ENCODE data around the gene PIGV. TPM values are rescaled to one million over a fixed set of nuclear protein-coding genes. Genes with fewer than 3 reads are reported as not detected.
"Not testable (repeated sequence)": the region's sequence is repeated elsewhere in the genome, so short reads cannot be mapped to it uniquely, and the experiment has no call there.

PIGV gene
- polyA plus RNA-seq, 1 donor from 2014 or later: 4.7 TPM

DNA sequence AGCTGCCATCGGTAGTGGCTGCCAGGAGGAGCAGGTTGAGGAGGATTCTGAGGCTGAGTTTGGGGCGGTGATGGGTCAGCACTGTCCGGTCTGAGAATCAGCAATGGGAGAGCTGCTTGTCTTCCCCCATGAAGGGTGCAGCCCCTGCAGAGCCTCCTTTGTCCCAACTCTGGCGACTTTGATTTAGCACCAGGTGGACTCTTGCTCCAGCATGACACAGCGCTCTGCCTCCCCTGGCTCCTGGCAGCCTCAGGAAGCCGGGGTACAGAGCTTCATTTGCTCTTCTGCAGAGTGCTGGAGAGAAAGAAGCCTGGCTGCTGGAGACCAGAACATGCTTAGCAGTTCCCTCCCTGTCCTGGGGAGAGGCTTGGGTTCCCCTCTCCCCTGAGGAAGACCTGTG is 52.0 kb downstream of the PIGV start:
- Histone ChIP-seq H3K79me2 (replicated peaks; ENCODE audit: insufficient read depth, low read length) (no peaks in the 10 kb centered on the region), H3K27me3 (ENCODE audit: insufficient read depth, low read depth, low read length) (no peaks in the 10 kb centered on the region), H3K9me2 (ENCODE audit: insufficient read depth, low read length) (no peaks in the 10 kb centered on the region), H3K27ac (ENCODE audit: low read length) (no peak overlapping the region), H3K4me3 (ENCODE audit: low read length) (no peak overlapping the region), H3F3A (ENCODE audit: insufficient read depth, low read length, poor library complexity, severe bottlenecking) (no peaks in the 10 kb centered on the region), H4K20me1 (ENCODE audit: insufficient read depth) (no peaks in the 10 kb centered on the region), H3K9ac (ENCODE audit: low read length) (no peak overlapping the region), H2AFZ (ENCODE audit: low read depth, low read length) (no peak overlapping the region), H3K36me3 (ENCODE audit: insufficient read depth, low read length) (no peaks in the 10 kb centered on the region), H3K9me3 (ENCODE audit: low read length) (no peaks in the 10 kb centered on the region), H3K4me2 (ENCODE audit: low read length) (no peak overlapping the region)
- TF ChIP-seq, protein P1, sequence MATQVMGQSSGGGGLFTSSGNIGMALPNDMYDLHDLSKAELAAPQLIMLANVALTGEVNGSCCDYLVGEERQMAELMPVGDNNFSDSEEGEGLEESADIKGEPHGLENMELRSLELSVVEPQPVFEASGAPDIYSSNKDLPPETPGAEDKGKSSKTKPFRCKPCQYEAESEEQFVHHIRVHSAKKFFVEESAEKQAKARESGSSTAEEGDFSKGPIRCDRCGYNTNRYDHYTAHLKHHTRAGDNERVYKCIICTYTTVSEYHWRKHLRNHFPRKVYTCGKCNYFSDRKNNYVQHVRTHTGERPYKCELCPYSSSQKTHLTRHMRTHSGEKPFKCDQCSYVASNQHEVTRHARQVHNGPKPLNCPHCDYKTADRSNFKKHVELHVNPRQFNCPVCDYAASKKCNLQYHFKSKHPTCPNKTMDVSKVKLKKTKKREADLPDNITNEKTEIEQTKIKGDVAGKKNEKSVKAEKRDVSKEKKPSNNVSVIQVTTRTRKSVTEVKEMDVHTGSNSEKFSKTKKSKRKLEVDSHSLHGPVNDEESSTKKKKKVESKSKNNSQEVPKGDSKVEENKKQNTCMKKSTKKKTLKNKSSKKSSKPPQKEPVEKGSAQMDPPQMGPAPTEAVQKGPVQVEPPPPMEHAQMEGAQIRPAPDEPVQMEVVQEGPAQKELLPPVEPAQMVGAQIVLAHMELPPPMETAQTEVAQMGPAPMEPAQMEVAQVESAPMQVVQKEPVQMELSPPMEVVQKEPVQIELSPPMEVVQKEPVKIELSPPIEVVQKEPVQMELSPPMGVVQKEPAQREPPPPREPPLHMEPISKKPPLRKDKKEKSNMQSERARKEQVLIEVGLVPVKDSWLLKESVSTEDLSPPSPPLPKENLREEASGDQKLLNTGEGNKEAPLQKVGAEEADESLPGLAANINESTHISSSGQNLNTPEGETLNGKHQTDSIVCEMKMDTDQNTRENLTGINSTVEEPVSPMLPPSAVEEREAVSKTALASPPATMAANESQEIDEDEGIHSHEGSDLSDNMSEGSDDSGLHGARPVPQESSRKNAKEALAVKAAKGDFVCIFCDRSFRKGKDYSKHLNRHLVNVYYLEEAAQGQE (IDR thresholded peaks at IDR 0.05; ENCODE audit: borderline replicate concordance): no peak
- no peak for TF ChIP-seq MXI1 (conservative IDR thresholded peaks at IDR 0.05; ENCODE audit: poor library complexity, severe bottlenecking)
- no peak for TF ChIP-seq RAD21 (conservative IDR thresholded peaks at IDR 0.05)
- no peak for TF ChIP-seq SMC3 (conservative IDR thresholded peaks at IDR 0.05; ENCODE audit: poor library complexity)
- no peak for TF ChIP-seq POLR2AphosphoS5 (IDR thresholded peaks at IDR 0.05)
- TF ChIP-seq, protein P2, sequence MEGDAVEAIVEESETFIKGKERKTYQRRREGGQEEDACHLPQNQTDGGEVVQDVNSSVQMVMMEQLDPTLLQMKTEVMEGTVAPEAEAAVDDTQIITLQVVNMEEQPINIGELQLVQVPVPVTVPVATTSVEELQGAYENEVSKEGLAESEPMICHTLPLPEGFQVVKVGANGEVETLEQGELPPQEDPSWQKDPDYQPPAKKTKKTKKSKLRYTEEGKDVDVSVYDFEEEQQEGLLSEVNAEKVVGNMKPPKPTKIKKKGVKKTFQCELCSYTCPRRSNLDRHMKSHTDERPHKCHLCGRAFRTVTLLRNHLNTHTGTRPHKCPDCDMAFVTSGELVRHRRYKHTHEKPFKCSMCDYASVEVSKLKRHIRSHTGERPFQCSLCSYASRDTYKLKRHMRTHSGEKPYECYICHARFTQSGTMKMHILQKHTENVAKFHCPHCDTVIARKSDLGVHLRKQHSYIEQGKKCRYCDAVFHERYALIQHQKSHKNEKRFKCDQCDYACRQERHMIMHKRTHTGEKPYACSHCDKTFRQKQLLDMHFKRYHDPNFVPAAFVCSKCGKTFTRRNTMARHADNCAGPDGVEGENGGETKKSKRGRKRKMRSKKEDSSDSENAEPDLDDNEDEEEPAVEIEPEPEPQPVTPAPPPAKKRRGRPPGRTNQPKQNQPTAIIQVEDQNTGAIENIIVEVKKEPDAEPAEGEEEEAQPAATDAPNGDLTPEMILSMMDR (IDR thresholded peaks at IDR 0.05; ENCODE audit: poor library complexity, severe bottlenecking): no peak
- TF ChIP-seq EP300 (conservative IDR thresholded peaks at IDR 0.05; ENCODE audit: poor library complexity, severe bottlenecking): no peak
- TF ChIP-seq EZH2 (IDR thresholded peaks at IDR 0.05; ENCODE audit: borderline replicate concordance, insufficient read depth, low read length, poor library complexity, severe bottlenecking): no peak
- TF ChIP-seq TAF1 (IDR thresholded peaks at IDR 0.05; ENCODE audit: low read depth): no peak

DNA sequence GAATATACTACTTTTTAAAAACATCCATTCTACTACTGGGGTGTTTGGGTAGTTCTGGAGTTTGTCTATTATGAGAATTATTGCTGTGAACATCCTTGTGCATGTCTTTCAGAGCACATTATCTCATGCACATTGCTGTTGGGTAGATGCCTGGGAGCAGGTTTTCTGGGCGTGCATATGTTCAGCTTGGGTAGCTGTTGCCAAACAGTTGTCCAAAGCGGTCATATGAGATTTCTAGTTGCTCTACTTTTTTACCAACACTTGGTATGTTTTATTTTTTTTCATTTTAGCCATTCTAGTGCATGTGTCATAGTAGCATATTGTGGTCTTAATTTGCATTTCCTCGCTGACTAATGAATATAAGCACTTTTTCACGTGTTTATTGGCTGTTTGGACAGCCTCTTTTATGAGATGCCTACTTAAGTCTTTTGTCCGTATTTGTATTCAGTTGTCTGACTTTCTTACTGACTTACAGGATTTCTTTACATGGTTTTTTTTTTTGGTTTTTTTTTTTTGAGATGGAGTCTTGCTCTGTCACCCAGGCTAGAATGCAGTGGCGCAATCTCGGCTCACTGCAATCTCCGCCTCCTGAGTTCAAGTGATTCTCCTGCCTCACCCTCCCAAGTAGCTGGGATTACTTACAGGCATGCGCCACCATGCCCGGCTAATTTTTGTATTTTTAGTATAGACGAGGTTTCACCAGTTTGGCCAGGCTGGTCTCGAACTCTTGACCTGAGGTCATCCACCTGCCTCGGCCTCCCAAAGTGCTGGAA is 56.9 kb downstream of the PIGV start:
- Histone ChIP-seq H3K36me3 (ENCODE audit: insufficient read depth, low read length) (no peaks in the 10 kb centered on the region), H3F3A (ENCODE audit: insufficient read depth, low read length, poor library complexity, severe bottlenecking) (no peaks in the 10 kb centered on the region), H3K4me2 (ENCODE audit: low read length) (no peak overlapping the region), H3K27ac (ENCODE audit: low read length) (no peak overlapping the region), H3K9me2 (ENCODE audit: insufficient read depth, low read length) (no peaks in the 10 kb centered on the region), H4K20me1 (ENCODE audit: insufficient read depth) (no peaks in the 10 kb centered on the region), H2AFZ (ENCODE audit: low read depth, low read length) (no peak overlapping the region), H3K79me2 (replicated peaks; ENCODE audit: insufficient read depth, low read length) (no peaks in the 10 kb centered on the region), H3K9ac (ENCODE audit: low read length) (no peak overlapping the region), H3K4me3 (ENCODE audit: low read length) (no peak overlapping the region), H3K9me3 (ENCODE audit: low read length) (no peaks in the 10 kb centered on the region), H3K27me3 (ENCODE audit: insufficient read depth, low read depth, low read length) (no peaks in the 10 kb centered on the region)
- TF ChIP-seq, protein P2 (IDR thresholded peaks at IDR 0.05; ENCODE audit: poor library complexity, severe bottlenecking): no peak
- TF ChIP-seq POLR2AphosphoS5 (IDR thresholded peaks at IDR 0.05) (no peak), EZH2 (IDR thresholded peaks at IDR 0.05; ENCODE audit: borderline replicate concordance, insufficient read depth, low read length, poor library complexity, severe bottlenecking) (no peak), RAD21 (conservative IDR thresholded peaks at IDR 0.05) (no peak), EP300 (conservative IDR thresholded peaks at IDR 0.05; ENCODE audit: poor library complexity, severe bottlenecking) (no peak), MXI1 (conservative IDR thresholded peaks at IDR 0.05; ENCODE audit: poor library complexity, severe bottlenecking) (no peak), SMC3 (conservative IDR thresholded peaks at IDR 0.05; ENCODE audit: poor library complexity) (no peak)
- TF ChIP-seq, protein P1 (IDR thresholded peaks at IDR 0.05; ENCODE audit: borderline replicate concordance): no peak

DNA sequence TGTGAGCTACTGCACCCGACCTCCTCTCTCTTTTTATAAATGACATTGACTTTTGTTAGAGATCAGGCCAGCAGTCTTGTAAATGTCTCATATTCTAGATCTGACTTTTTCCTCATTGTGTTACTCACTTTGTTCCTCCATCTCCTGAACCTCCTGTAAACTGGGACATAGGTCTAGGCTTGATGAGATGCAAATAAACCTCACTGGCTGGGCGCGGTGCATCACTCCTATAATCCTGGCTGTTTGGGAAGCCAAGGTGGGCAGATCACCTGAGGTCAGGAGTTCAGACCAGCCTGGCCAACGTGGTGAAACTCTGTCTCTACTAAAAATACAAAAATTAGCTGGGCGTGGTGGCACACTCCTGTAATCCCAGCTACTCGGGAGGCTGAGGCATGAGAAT is 60.1 kb downstream of the PIGV start:
- H3F3A ChIP-seq (ENCODE audit: insufficient read depth, low read length, poor library complexity, severe bottlenecking); H3K27me3 ChIP-seq (ENCODE audit: insufficient read depth, low read depth, low read length); H3K9ac ChIP-seq (ENCODE audit: low read length); H3K9me3 ChIP-seq (ENCODE audit: low read length); H2AFZ ChIP-seq (ENCODE audit: low read depth, low read length); H4K20me1 ChIP-seq (ENCODE audit: insufficient read depth); H3K9me2 ChIP-seq (ENCODE audit: insufficient read depth, low read length); H3K36me3 ChIP-seq (ENCODE audit: insufficient read depth, low read length); H3K4me2 ChIP-seq (ENCODE audit: low read length); H3K79me2 ChIP-seq (replicated peaks; ENCODE audit: insufficient read depth, low read length); H3K27ac ChIP-seq (ENCODE audit: low read length); H3K4me3 ChIP-seq (ENCODE audit: low read length): not testable (repeated sequence)
